Astrocyte (in vitro differentiated cells and primary cell): Measurements from ENCODE around the gene TRAFD1. TPM values are rescaled to one million over a fixed set of nuclear protein-coding genes. Genes with fewer than 3 reads are reported as not detected.
A peak's percentile ranks its signal among the peaks of the same experiment; 100 is the strongest.

Experiments
- DNase-seq: peaks from one replicate; pipeline ENCODE4 v3.0.0-alpha.2; 2010; ENCODE audit warnings: low read depth
- FAIRE-seq: peaks from 2 replicates; lab custom pipeline; 2011; peaks lifted over from hg19 to GRCh38; lab: Jason Lieb, UNC
- H2AFZ ChIP-seq: 2 replicates; pipeline ENCODE4 v1.6.0; 2012; ENCODE audit warnings: low read depth, low read length, inconsistent platforms
- H3K27ac ChIP-seq: 2 replicates; pipeline ENCODE4 v1.5.1; 2011; ENCODE audit warnings: low read depth, low read length, inconsistent platforms
- H3K27me3 ChIP-seq: 2 replicates; pipeline ENCODE4 v1.6.0; 2011; ENCODE audit warnings: low read length, inconsistent platforms; ENCODE audit not compliant: insufficient read depth
- H3K36me3 ChIP-seq: 2 replicates; pipeline ENCODE4 v1.5.1; 2011; ENCODE audit warnings: low read length, inconsistent platforms; ENCODE audit not compliant: insufficient read depth
- H3K4me1 ChIP-seq: 2 replicates; pipeline ENCODE4 v1.5.1; 2011; ENCODE audit warnings: low read length, inconsistent platforms; ENCODE audit not compliant: insufficient read depth
- H3K4me2 ChIP-seq: 2 replicates; pipeline ENCODE4 v1.6.0; 2012; ENCODE audit warnings: low read length, inconsistent platforms
- H3K4me3 ChIP-seq: 2 replicates; pipeline ENCODE4 v1.5.1; 2011; ENCODE audit warnings: low read depth, mild to moderate bottlenecking, low read length, inconsistent platforms; ENCODE audit not compliant: insufficient read depth
- H3K79me2 ChIP-seq: 2 replicates; pipeline ENCODE4 v1.6.0; 2012; ENCODE audit warnings: mild to moderate bottlenecking, low read length, inconsistent platforms; ENCODE audit not compliant: insufficient read depth
- H3K9ac ChIP-seq: 2 replicates; pipeline ENCODE4 v1.6.0; 2012; ENCODE audit warnings: mild to moderate bottlenecking, low read length, inconsistent platforms
- H3K9me3 ChIP-seq: 2 replicates; pipeline ENCODE4 v1.5.1; 2012; ENCODE audit warnings: low read depth, mild to moderate bottlenecking, low read length, inconsistent platforms; ENCODE audit not compliant: insufficient read depth
- H4K20me1 ChIP-seq: 2 replicates; pipeline ENCODE4 v1.6.0; 2012; ENCODE audit warnings: low read length, inconsistent platforms; ENCODE audit not compliant: insufficient read depth
- H3K27ac Mint-ChIP-seq: one replicate; pipeline ENCODE4 v1.8.0; 2021; ENCODE audit warnings: mild to moderate bottlenecking, mixed read lengths; ENCODE audit not compliant: unreplicated experiment
- H3K27me3 Mint-ChIP-seq: one replicate; pipeline ENCODE4 v1.8.0; 2021; ENCODE audit warnings: low read depth, mixed read lengths; ENCODE audit not compliant: unreplicated experiment
- H3K36me3 Mint-ChIP-seq: one replicate; pipeline ENCODE4 v1.8.0; 2021; ENCODE audit warnings: low read depth, mixed read lengths; ENCODE audit not compliant: unreplicated experiment
- H3K4me1 Mint-ChIP-seq: one replicate; pipeline ENCODE4 v1.8.0; 2021; ENCODE audit warnings: low read depth, mixed read lengths; ENCODE audit not compliant: unreplicated experiment
- H3K4me3 Mint-ChIP-seq: one replicate; pipeline ENCODE4 v1.8.0; 2021; ENCODE audit warnings: mild to moderate bottlenecking, moderate library complexity, mixed read lengths; ENCODE audit not compliant: unreplicated experiment
- H3K9me3 Mint-ChIP-seq: one replicate; pipeline ENCODE4 v1.8.0; 2021; ENCODE audit warnings: mild to moderate bottlenecking, mixed read lengths; ENCODE audit not compliant: unreplicated experiment
- CTCF ChIP-seq: IDR thresholded peaks from 2 replicates; pipeline ENCODE4 v1.5.1; 2011; ENCODE audit warnings: low read depth, mild to moderate bottlenecking, inconsistent platforms, low read length, moderate library complexity; ENCODE audit not compliant: insufficient read depth
- EZH2 ChIP-seq: IDR thresholded peaks from 2 replicates; pipeline ENCODE4 v1.6.1; 2012; ENCODE audit warnings: mild to moderate bottlenecking, low read length, inconsistent platforms; ENCODE audit not compliant: insufficient read depth
- total RNA-seq: library from RNA; stranded (reverse); gene quantifications from 2 replicates; pipeline ENCODE4 v1.2.1, GENCODE V29; 2021

Gene TRAFD1
- total RNA-seq, 1 donor from 2014 or later, result 35.6 TPM

- H3K9me3 Mint-ChIP-seq, result no peaks in the 10 kb centered on the region
- Histone ChIP-seq H4K20me1 (no peaks in the 10 kb centered on the region), H2AFZ (no peak overlapping the region), H3K36me3 (peaks cover 13% of the 10 kb centered on the region), H3K4me3 (no peak overlapping the region), H3K27me3 (no peaks in the 10 kb centered on the region), H3K27ac (no peak overlapping the region), H3K4me2 (no peak overlapping the region), H3K4me1 (no peaks in the 10 kb centered on the region), H3K79me2 (no peaks in the 10 kb centered on the region), H3K9me3 (no peaks in the 10 kb centered on the region), H3K9ac (no peak overlapping the region)
- H3K27me3 Mint-ChIP-seq, result no peaks in the 10 kb centered on the region
- FAIRE-seq (no peak), DNase-seq (no peak)
- no peak overlapping the region for H3K4me3 Mint-ChIP-seq
- peaks cover 3% of the 10 kb centered on the region for H3K4me1 Mint-ChIP-seq
- TF ChIP-seq EZH2 (no peak), CTCF (no peak)
- peak overlapping the region; percentile 55 for H3K27ac Mint-ChIP-seq
- H3K36me3 Mint-ChIP-seq, result peaks cover 26% of the 10 kb centered on the region
These were observed 51.1 kb downstream of the TRAFD1 start for GRCh38 chr12:112176321-112177010.

GRCh38 chr12:112178796-112179195, 53.4 kb downstream of the TRAFD1 start:
- Histone ChIP-seq H2AFZ (no peak overlapping the region), H3K79me2 (no peaks in the 10 kb centered on the region), H3K36me3 (peaks cover 13% of the 10 kb centered on the region), H3K9ac (no peak overlapping the region), H3K4me2 (no peak overlapping the region), H3K4me1 (peaks cover 15% of the 10 kb centered on the region), H3K9me3 (no peaks in the 10 kb centered on the region), H3K27ac (no peak overlapping the region), H4K20me1 (peaks cover 13% of the 10 kb centered on the region), H3K27me3 (no peaks in the 10 kb centered on the region), H3K4me3 (no peak overlapping the region)
- TF ChIP-seq EZH2, result no peak
- no peak for TF ChIP-seq CTCF
- DNase-seq, result no peak
- Mint-ChIP-seq H3K27me3 (no peaks in the 10 kb centered on the region), H3K27ac (no peak overlapping the region), H3K4me3 (no peak overlapping the region), H3K9me3 (no peaks in the 10 kb centered on the region), H3K4me1 (peaks cover 18% of the 10 kb centered on the region), H3K36me3 (peaks cover 29% of the 10 kb centered on the region)
- FAIRE-seq, result no peak

- Mint-ChIP-seq H3K36me3 (peaks cover 31% of the 10 kb centered on the region), H3K9me3 (no peaks in the 10 kb centered on the region), H3K4me3 (no peak overlapping the region), H3K4me1 (peaks cover 19% of the 10 kb centered on the region), H3K27ac (no peak overlapping the region), H3K27me3 (no peaks in the 10 kb centered on the region)
- FAIRE-seq (no peak), DNase-seq (no peak)
- Histone ChIP-seq H3K4me3 (no peak overlapping the region), H3K9ac (no peak overlapping the region), H3K36me3 (peaks cover 13% of the 10 kb centered on the region), H3K27me3 (no peaks in the 10 kb centered on the region), H2AFZ (no peak overlapping the region), H3K4me2 (no peak overlapping the region), H3K79me2 (no peaks in the 10 kb centered on the region), H4K20me1 (peaks cover 15% of the 10 kb centered on the region), H3K4me1 (peaks cover 16% of the 10 kb centered on the region), H3K9me3 (no peaks in the 10 kb centered on the region), H3K27ac (no peak overlapping the region)
- TF ChIP-seq CTCF, result no peak
- TF ChIP-seq EZH2, result no peak
These were observed 54.0 kb downstream of the TRAFD1 start for GRCh38 chr12:112179341-112179740.
